Stimulated activated CD4-positive, alpha-beta T cell treated with anti-CD3 and anti-CD28 coated beads, Interleukin-4, amount 100 ng/mL, for 4 hours (primary cell): ENCODE measurements around the gene RXFP2.

Experiments used
- DNase-seq, 2 experiments: peaks; one replicate each; pipeline ENCODE4 v3.0.0-alpha.2; 2020

RXFP2 gene

DNA sequence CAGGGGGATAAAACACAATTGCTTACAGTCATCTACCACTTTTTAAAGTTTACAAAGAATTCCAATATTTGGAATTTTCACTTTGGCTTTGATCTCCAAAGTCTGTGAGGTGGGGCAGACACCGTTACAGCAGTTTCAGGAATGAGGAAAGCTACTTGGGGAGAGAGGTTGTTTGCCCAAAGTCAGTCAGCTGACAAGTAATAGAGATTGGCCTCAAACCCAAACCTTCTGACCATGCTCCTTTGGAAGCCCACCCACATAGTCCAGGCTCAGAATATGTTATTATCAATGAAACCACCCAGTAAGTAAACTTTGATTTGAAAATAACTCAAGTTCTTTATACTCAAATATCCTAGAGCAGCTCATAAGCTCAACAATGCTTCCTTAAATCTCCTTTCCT is 29.0 kb downstream of the RXFP2 start:
- no peak for DNase-seq

DNA sequence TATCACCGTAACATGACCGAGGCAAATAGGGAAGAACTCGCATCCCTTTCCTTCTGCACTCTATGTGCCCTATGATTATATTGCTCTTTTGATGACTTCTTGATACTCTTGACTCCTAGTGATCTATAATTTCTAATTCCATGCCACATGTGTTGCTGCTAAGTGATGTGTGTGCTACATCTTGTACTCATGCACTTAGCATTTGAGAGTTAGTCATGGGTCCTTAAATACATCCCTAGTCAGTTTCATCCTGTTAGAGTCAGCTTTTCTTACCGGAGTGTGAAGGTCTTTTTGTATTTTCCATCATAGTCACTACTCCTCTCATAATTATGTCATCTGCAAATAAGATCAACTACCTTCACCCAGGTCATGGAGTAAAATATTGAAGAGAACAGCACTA is 30.2 kb downstream of the RXFP2 start:
- DNase-seq, result no peak

DNA sequence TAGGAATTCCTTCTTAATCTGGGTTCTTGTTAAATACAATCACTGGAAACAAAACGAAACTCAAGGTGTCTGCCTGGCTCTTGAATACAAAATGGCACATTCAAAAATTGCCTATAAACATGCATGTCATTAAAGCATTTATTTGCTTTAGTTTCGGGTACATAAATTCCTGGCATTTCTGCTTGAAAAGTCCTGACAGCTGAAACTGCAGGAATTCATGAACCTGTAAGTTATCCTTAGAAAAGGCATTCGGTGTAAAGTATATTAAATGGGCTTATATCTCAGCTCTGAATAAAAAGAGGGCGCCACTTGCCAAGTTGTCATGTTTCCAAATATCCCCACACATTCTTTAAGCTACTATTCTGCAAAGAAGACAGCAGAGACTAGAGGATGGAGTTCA is 32.9 kb downstream of the RXFP2 start:
- no peak for DNase-seq

DNA sequence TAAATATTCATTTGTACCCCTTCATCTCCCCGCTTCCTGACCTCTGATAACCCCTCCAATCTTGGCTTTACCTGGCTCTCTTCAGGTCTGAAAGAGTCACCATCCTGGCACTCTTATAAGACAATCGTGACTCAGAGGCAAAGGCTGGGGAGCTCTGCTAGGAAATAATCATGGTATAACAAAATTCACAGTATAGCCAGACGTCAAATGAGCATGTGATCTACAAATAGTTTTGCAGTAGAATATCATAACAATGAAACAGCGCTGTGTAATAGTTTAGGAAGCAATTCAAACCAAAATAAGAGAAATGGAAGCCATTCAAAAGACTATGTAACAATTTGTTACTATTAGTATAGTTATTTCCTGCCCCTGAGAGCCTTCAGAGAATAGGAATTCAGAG is 34.2 kb downstream of the RXFP2 start:
- no peak for DNase-seq

DNA sequence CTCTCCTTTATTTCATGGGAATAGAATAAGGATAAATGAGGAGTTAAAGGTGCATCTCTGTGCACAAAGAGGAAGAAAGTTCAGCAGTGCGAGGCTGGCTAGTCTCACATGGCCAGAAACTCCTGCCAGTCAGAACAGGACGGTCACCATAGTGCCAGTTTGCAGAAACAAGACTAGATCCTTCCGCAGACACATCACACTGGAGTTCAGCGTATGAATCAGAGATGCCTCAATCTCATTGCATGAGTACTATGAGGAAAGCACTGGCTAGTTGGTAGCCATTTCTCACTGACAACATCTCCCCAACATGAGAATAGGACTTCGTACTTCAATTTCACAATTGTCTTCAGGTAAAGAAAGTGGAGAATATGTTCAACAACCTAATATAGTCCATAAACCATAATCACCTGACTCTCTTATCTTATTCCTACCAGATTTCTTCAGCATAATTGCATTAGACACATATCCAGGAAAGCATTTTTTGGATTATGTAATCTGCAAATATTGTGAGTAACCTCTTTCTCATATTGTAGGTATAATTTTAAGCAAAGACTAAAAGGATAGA is 34.9 kb downstream of the RXFP2 start:
- DNase-seq, result no peak

DNA sequence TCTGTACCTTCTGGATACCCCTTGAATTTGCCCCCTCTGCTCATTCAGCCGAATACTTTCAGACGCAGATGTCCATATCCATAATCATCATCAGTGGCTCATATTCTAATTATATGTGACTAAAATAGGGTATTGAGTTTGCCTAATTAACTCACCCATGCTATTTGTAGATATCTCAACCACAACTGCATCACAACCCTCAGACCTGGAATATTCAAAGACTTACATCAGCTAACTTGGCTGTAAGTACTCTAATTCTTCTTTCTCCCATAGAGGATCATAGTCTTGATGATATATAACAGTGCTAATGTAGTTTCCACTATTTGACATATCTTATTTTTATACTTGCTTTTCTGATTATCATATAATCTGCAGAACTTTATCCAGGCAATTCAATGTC is 35.8 kb downstream of the RXFP2 start:
- DNase-seq, result no peak

DNA sequence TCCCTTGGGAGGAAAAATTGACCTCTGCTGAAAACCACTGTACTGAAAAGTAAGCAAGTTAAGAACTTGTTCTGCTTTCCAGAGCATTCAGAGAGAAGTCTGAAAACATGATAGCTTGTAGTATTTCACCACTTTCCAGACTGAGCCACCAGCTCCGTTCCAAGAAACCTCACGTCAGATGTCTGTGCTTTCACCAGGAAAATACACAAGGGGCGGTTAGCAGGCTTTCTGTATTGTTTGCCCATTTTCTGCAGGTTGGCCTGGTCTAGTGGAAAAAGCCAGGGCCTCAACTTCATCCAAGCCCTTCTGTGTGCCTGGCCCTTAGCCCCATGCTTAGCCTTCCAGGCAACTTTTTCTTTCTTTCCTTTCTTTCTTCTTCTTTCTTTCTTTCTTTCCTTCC is 36.4 kb downstream of the RXFP2 start:
- no peak for DNase-seq

DNA sequence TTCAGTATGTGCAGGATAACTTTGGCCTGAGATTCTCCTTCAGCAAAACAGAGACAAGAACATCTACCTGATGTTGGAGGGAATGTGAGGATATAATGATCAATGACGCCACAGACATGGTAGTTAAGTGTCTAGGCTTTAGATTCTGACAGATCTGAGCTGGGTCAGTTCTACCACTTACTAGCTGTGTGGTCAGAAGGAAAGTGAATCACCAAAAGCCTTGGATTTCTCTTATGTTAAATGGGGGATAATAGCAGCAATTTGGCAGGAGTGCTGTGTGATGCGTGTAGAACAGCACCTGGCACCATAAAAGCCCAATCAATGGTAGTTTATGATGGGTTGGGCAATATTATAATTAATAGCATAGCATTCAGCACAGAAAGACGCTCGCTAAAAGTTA is 41.7 kb downstream of the RXFP2 start:
- no peak for DNase-seq

DNA sequence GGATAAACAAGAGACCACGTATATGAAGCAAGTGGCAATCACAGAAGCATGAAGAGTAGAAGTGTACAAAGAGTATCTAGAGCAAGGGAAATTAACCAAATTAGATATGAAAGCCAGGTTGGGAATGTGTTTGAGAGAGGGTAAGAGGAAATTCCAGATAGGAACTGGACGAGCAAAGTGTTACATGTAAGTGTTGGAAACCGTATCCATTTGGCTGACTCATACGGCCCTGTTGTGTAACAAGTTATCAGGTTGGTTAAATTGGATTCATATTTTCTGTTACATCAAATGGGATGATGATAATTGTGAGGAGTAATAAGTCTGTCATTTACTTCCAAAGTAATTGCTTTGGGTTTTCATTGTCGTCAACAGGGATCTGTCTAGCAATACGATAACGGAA is 46.7 kb downstream of the RXFP2 start:
- no peak for DNase-seq

DNA sequence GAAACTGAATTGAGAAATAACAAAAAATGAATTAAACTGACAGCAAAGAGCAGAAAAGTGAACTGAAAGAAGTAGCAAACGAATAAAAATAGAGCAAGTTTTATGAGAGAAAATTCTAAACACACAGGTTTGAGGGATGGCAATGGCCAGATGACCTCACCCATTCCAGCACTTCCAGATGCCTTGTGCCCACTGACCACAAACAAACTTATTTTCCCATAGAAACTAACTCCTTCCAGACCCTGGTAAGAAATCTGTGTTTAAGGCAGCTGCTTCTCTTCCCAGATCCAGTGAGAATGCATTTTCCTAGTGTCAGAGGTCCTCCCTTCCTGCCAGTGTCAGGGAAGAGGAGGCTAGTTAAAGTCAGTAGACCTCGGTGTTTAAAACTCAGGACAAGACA is 51.7 kb downstream of the RXFP2 start:
- no peak for DNase-seq

DNA sequence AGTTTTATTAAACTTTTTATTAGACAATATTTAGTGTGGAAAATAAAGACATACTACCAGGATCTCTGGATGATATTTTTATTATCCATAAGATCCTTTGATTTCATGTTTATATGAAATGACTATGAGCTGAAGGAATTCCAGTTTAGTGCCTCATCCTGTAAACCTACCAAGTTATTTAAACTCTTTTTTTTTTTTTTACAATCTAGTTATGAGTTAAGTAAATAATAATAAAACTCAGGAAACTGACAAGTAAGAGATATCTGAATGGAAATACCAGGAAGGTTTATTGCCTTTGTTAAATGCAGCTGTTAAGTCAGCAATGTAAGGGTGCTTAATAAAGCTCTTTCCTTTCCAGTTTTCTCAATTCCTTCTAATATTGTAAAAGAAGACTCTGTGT is 53.9 kb downstream of the RXFP2 start:
- DNase-seq, result no peak

DNA sequence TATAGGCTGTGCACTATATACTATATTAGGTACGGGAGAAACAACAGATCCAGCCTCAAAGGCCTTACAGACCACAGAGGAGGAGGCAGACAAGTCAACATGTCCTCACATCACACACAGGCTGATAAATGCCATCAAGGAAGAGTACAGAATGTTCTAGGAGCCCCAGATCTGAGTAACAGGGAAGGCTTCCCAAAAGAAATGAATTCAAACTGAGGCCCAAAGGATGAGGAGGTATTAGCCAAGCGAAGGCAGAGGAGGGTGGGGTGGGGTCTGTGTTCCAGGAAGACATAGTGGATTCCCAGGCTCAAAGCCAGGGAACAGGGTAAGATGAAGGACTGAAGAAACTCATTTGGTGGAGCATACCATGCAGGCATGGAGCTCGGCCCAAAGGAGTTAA is 55.1 kb downstream of the RXFP2 start:
- no peak for DNase-seq

DNA sequence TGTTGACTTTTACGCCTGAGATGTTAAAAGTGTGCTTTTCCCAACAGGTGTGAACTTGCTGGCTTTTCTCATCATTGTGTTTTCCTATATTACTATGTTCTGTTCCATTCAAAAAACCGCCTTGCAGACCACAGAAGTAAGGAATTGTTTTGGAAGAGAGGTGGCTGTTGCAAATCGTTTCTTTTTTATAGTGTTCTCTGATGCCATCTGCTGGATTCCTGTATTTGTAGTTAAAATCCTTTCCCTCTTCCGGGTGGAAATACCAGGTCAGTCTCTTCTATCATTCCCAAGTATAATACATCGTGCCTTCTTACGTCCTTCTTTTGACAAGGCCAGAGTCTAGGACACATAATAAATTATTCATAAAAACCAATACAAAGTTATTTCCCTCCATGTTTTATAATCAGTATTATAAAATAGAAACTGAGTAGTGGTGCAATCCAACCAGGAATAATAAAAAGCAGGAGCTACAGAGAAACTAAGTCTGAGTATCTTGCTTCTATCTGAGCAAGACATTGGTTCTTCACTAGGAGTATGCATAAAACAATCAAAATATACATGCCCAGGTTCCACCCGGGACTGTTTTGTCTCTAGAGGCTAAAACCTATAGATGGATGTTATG is 57.9 kb downstream of the RXFP2 start:
- no peak for DNase-seq

DNA sequence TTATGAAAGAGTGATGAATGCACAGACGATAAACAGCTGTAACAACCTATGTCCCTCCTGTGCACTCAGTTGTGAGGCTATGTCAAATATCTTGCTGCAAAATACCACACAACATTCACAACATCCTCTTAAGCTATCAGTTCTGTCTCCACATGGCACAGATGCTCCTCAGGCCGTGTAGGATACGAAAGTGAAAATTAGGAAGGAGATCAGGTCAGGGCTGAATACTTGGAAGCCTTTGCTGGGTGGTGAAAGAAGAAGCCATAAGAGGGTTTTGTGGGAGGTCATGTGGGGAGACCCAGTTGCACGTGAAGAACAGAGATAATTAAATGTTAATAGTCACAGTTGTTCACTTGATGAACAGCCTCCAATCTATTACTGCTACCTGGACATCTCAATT is 58.9 kb downstream of the RXFP2 start:
- no peak for DNase-seq

DNA sequence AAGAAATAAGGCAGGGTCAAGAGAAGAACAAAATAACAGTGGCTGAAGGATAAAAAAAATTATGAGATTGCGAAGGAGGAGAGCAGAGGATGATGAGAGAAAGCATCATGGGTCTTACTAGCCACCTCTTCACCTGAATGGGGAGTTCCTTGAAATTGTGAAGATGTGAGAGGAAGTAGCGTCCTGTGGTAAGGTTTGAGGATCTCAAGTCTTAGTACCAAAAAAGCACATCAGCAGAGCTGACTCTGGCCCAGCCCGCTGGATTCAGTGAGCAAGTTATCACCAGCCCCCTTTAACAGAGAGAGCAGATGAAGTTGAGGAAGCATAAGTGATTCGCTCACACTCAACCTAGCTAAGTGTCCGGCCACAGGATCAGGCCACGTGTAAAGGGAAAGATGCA is 61.8 kb downstream of the RXFP2 start:
- DNase-seq, result no peak

DNA sequence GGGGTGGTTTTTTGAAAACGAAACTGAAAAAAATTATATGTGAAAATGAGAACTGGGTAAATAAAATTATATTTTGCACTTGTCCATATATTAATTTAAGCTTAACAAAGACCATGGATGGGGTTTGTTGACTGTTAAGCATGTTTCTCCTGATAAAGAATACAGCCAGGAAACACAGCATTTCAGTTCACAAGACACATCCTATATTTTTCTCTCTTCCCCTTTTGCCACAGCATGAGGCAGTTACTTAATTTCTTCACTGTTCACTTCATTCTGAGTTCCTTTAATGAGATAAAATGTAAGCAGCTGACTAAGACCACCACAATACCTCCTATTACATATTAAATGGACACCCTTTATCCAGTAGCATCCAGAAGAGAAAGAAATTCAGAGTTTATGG is 64.0 kb downstream of the RXFP2 start:
- DNase-seq, result no peak

DNA sequence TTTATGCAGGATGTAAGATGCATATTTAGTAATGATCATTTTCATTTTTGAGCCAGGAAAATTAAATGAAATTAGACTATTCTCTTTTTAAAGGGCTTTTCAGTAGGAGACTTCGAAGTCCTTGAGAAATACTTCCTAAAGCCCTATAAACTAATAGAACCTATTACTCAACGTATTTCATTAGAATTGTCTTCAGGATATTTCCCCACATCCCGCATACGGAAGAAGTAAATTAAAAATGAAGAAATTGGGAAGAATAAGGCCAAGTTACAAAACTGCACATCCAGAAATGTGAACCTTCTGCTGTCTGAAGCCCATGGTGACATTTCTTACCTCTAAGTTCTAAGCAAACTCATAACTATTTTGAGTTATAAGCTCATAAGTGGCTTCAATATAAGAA is 66.5 kb downstream of the RXFP2 start:
- DNase-seq, result no peak

DNA sequence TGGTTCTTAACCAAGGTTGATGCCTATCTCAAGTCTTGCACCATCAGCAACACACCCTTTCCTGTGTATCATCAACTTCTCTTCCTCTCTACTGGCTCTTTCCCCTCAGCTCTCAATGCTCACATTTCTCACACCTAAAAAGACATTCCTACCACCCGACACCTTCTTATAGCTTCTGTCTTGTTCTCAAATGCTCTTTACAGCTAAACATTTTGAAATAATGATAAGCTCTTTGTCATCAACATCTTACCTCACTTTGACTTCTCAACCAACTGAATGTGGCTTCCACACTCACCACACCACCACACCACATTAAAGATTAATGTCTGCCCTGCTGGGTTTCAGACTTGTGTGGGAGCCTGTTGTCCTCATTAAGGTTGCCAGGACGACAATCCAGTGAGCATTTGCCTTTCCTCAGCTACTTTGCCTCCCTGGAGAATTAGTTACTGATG is 67.8 kb downstream of the RXFP2 start:
- no peak for DNase-seq

DNA sequence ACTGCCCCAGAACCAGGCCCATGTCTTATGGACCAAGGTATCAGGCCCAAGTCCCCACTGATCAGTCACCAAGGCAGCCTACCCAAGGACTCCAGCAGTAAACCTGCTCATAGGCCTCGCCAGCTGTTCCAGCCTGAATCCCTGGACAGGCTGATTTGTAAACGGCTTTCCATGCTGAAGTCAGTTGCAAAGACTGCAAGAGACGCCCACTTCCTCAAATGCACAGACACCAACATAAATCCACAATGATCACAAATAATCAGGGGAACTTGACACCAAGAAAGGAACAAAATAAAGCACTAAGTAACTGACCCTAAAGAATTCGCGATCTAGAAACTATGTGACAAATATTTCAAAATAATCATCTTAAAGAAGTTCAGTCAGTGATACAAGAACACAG is 75.2 kb downstream of the RXFP2 start:
- DNase-seq, result no peak

DNA sequence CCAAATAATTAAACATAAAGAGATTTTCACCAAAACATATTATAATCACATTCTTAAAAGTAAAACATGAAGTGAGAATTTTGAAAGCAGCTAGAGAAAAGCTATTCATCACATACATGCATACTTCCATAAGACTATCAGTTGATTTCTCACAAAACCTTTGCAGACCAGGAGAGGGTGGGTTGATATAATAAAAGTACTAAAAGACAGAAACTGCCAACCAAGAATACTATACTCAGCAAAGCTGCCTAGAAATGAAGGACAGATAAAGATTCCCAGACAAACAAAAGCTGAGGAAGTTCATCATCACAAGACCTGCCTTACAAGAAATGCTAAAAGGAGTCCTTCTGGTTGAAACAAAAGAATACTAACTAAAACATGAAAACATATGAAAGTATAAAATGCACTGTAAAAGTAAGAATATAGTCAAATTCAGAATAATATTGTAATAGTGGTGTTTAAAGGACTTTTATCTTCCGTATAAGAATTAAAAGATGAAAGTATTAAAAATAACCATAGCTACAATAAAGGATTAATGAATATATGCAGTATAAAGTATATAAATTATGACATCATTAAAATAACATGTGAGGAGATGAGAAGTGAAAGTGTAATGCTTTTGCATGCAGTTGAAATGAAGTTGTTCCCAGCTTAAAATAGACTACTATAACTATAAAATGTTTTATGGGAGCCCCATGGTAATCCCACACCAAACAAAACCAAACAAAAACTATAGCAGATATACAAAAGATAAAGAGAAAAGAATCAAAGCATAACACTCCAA is 76.2 kb downstream of the RXFP2 start:
- no peak for DNase-seq

DNA sequence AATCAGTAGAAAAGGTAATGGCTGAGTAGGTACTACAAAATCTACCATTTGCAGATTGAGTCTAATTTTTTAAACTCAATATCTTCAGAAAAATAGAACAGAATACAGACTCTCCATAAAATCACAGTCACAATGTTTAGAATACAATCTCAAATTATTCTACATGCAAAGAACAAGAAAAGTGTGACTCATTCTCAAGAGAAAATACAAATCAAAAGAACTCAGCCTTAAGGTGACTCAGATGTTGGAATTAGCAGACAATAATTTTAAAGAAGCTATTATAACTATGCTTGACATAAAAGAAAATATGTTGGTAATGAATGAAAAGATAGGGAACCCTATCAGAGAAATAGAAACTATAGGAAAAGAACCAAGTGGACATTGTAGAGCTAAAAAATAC is 78.9 kb downstream of the RXFP2 start:
- no peak for DNase-seq

DNA sequence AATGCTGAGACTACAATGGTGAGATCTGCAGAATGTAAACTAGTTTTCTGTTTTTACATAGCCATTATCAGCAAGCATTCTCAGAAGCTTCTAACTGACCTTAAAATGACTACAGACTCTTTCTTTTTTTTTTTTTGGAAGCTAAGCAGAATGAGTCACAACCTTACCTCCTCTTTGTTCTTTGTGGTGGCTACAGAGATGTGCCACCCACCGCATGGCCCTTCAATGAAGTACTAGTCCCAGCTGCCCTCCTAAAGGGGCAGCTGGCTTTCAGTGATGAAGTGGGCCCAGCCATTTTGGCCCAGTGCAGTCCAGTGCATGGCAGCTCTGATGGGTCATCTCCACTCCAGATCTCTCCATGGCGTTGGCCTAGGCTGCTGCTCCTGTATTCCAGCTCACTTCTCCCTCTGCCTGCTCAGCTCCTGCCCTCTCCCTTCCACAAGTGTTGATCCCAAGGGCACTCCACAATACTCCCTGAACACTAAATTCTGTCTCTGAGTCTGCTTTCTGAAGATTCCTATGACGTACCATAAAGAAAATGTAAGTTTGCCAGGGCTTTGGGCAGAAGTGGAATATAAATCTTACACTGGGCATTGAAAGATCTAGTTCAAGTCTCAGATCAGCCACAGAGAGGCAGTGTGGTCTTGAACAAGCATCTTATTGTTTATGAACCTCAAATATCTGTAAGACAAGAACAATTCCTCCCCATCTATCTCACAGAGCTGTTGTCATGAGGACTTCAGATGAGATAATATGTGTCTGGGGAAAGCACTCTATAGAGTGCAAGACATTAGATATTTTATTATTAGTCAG is 85.6 kb downstream of the RXFP2 start:
- no peak for DNase-seq

DNA sequence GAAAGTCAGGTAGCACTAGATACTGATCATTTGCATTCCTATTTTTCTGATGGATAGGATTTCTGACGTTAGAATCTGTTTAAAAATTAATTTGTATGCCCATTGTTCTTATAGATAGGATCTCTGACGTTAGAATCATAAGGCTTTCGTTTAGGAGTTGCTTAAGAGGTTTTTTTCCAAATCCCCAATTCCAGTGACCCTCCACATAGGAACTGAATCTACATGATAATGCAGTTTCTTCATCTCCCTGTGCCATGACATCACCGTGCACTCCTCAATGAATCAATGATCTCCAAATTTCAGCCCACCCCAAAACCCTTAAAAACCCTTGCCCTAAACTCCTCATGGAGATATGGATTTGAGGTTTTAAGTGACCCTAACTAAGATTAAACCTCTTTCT is 87.2 kb downstream of the RXFP2 start:
- no peak for DNase-seq

DNA sequence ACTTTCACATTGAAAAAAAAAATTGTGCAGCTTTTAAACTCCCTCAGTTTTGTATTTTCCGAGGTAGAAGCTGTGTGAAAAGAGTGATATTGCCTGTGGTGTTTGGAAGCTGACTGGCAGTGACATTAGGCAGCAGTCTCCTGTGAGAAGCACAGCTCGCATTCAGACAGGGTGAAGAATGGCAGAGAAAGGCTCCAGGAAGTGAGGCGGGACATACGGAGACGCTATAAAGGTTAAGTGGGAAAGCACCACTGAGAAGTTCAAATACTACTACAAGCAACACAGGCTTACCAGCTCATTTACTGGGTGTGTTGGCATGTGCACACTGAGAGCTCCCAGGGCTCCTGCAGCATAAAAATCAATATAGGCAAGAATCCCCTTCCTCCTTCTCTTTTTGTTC is 88.4 kb downstream of the RXFP2 start:
- DNase-seq, result no peak
